Neuronal stem cell (in vitro differentiated cells): ENCODE data around the gene LACC1.

Experiments
- DNase-seq: peaks from one replicate; pipeline ENCODE4 v3.0.0-alpha.2; 2013; ENCODE audit warnings: low spot score
- H2AFZ ChIP-seq: one replicate; pipeline ENCODE4 v1.6.1; 2013; ENCODE audit warnings: mild to moderate bottlenecking, low read length, inconsistent platforms
- H2AK5ac ChIP-seq: 2 replicates; pipeline ENCODE4 v1.6.1; 2013; ENCODE audit warnings: low read depth, mild to moderate bottlenecking, inconsistent platforms, low read length, moderate library complexity, mixed read lengths
- H2BK120ac ChIP-seq: 2 replicates; pipeline ENCODE4 v1.6.1; 2013; ENCODE audit warnings: low read depth, mild to moderate bottlenecking, inconsistent platforms, low read length, moderate library complexity, mixed read lengths
- H2BK12ac ChIP-seq: one replicate; pipeline ENCODE4 v1.6.1; 2013; ENCODE audit warnings: low read length, inconsistent platforms
- H2BK15ac ChIP-seq: 2 replicates; pipeline ENCODE4 v1.6.1; 2013; ENCODE audit warnings: mild to moderate bottlenecking, low read length, inconsistent platforms, mixed read lengths
- H2BK5ac ChIP-seq: one replicate; pipeline ENCODE4 v1.6.1; 2013; ENCODE audit warnings: inconsistent platforms, mild to moderate bottlenecking, low read length, moderate library complexity
- H3K14ac ChIP-seq: one replicate; pipeline ENCODE4 v1.6.1; 2013; ENCODE audit warnings: low read length, inconsistent platforms
- H3K18ac ChIP-seq: 2 replicates; pipeline ENCODE4 v1.6.1; 2013; ENCODE audit warnings: low read length, inconsistent platforms
- H3K23ac ChIP-seq: 2 replicates; pipeline ENCODE4 v1.6.1; 2013; ENCODE audit warnings: low read depth, mild to moderate bottlenecking, mixed read lengths, low read length, inconsistent platforms; ENCODE audit not compliant: poor library complexity
- H3K27ac ChIP-seq: replicated peaks from 3 replicates; pipeline ENCODE4 v1.5.1; 2013; ENCODE audit warnings: low read length, inconsistent platforms
- H3K27me3 ChIP-seq, 3 experiments: 2 replicates each; pipeline ENCODE4 v1.6.1; 2013; ENCODE audit warnings: low read length in 3 of 3, mild to moderate bottlenecking in 2 of 3, inconsistent platforms in 1 of 3, low read depth in 1 of 3, mixed read lengths in 1 of 3, moderate library complexity in 1 of 3; ENCODE audit not compliant: control insufficient read depth in 3 of 3, insufficient read depth in 3 of 3
- H3K36me3 ChIP-seq, 2 donors: replicated peaks in 1 of 2; 2 replicates each; pipeline ENCODE4 v1.6.1; 2013; ENCODE audit warnings: low read length in 2 of 2; ENCODE audit not compliant: control insufficient read depth in 2 of 2, insufficient read depth in 2 of 2
- H3K4ac ChIP-seq: 2 replicates; pipeline ENCODE4 v1.6.1; 2013; ENCODE audit warnings: inconsistent platforms, mild to moderate bottlenecking, low read length, moderate library complexity
- H3K4me1 ChIP-seq, 2 donors: 1 replicate in 1 of 2; 2 replicates in 1 of 2; pipeline ENCODE4 v1.6.1; 2013; ENCODE audit warnings: low read length in 2 of 2, low read depth in 1 of 2; ENCODE audit not compliant: control insufficient read depth in 2 of 2, insufficient read depth in 1 of 2
- H3K4me2 ChIP-seq: one replicate; pipeline ENCODE4 v1.6.1; 2013; ENCODE audit warnings: mild to moderate bottlenecking, low read length, inconsistent platforms; ENCODE audit not compliant: insufficient read depth, poor library complexity, severe bottlenecking
- H3K4me3 ChIP-seq, 2 donors: 2 replicates each; pipeline ENCODE4 v1.5.1; 2013; ENCODE audit warnings: low read length in 2 of 2, mild to moderate bottlenecking in 2 of 2, inconsistent platforms in 1 of 2, moderate library complexity in 1 of 2
- H3K79me1 ChIP-seq: one replicate; pipeline ENCODE4 v1.6.1; 2013; ENCODE audit warnings: low read depth, mild to moderate bottlenecking, inconsistent platforms, low read length, moderate library complexity
- H3K9ac ChIP-seq: one replicate; pipeline ENCODE4 v1.6.1; 2013; ENCODE audit warnings: mild to moderate bottlenecking, low read depth, low read length, inconsistent platforms; ENCODE audit not compliant: poor library complexity
- H3K9me3 ChIP-seq, 2 donors: replicated peaks in 1 of 2; 2 replicates each; pipeline versions ENCODE3 to v1.6.1; 2013; ENCODE audit warnings: low read length in 2 of 2, mild to moderate bottlenecking in 2 of 2, inconsistent platforms in 1 of 2, low read depth in 1 of 2, mixed read lengths in 1 of 2, moderate library complexity in 1 of 2; ENCODE audit not compliant: control insufficient read depth in 2 of 2, insufficient read depth in 1 of 2
- H4K8ac ChIP-seq: one replicate; pipeline ENCODE4 v1.6.1; 2013; ENCODE audit warnings: low read depth, mild to moderate bottlenecking, inconsistent platforms, low read length, moderate library complexity
- H4K91ac ChIP-seq: one replicate; pipeline ENCODE4 v1.6.1; 2013; ENCODE audit warnings: low read length, low read depth, mild to moderate bottlenecking, inconsistent platforms; ENCODE audit not compliant: poor library complexity
- WGBS, 2 donors: extraction: QIAGEN DNeasy Blood & Tissue Kit; methylation state at CpG; one replicate each; pipeline ENCODE4 v1.1.7; 2013; ENCODE audit warnings: missing lambda C conversion rate in 2 of 2, mixed read lengths in 1 of 2; ENCODE audit not compliant: insufficient read length in 2 of 2, insufficient replicate concordance in 1 of 2; ENCODE audit errors: extremely low coverage in 2 of 2; 5-methylcytosine and 5-hydroxymethylcytosine counted together

Gene LACC1

DNA sequence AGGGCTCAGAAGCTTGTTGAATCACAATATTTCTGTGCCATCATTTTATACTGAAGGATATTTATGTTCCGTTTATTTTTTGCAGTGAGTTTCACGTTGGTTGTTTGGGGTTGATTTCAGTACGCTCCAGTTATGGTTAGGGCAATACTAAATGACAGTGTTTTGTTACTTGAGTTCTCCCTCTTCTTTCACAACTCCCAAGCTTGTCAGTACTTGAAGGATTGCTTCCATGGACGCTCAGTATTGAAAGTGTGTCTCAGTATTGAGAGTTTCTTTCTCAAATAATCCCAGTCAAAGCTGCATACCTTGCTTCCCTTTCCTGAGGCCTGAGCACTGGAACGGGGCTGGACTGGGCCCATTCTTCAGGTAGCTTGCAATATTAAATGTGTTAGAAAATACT is 38.9 kb downstream of the LACC1 start:
- DNase-seq: no peak
- H2BK15ac ChIP-seq: no peak overlapping the region
- no peaks in the 10 kb centered on the region for H3K9me3 ChIP-seq
- no peak overlapping the region for H3K27ac ChIP-seq
- H2BK12ac ChIP-seq: no peak overlapping the region
- H3K27me3 ChIP-seq: peaks cover 0 to 5% (median 0%) of the 10 kb centered on the region in 3 experiments
- no peak overlapping the region for H4K91ac ChIP-seq
- H2BK5ac ChIP-seq: no peak overlapping the region
- H3K4ac ChIP-seq: no peak overlapping the region
- no peak overlapping the region for H4K8ac ChIP-seq
- H2AFZ ChIP-seq: no peak overlapping the region
- no peak overlapping the region for H2AK5ac ChIP-seq
- H3K9ac ChIP-seq: no peak overlapping the region
- WGBS, 2 donors: no CpG with 5 or more reads among the region's 5 CpGs
- no peak overlapping the region for H2BK120ac ChIP-seq
- H3K4me3 ChIP-seq: no peak overlapping the region
- H3K79me1 ChIP-seq: no peaks in the 10 kb centered on the region
- H3K23ac ChIP-seq: no peak overlapping the region
- no peak overlapping the region for H3K4me2 ChIP-seq
- no peak overlapping the region for H3K14ac ChIP-seq
- H3K4me1 ChIP-seq: no peaks in the 10 kb centered on the region
- no peaks in the 10 kb centered on the region for H3K36me3 ChIP-seq
- H3K18ac ChIP-seq: no peak overlapping the region

DNA sequence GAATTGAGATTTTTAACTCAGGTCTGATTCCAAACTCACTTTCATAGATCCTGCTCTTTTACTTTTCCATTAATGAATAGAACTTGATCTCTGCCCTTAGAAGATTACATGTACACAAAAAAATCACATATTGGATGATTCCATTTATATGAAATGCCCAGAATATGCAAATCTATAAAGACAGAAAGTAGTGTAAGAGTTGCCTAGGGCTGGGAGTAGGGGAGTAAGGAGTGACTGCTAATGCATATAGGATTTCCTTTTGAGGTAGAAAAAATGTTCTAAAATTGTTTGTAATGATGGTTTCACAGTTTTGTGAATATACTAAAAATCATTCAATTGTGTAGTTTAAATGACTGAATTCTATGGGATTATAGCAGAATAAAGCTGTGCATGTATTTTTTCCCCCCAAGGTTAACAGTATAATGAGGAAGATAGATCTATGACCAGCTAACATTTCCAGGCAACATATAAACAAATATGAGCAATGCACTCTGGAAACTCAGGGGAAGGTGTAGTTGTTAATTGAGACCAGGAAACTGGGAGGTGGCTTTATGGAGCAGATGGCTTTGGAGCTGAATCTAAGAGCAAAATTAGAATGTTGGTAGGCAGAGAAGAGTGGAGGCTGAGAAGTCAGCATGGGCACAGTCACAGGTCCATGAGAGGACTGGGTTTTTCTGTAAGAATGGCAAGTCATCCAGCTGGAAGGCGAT is 41.4 kb downstream of the LACC1 start:
- Histone ChIP-seq H4K91ac (no peak overlapping the region), H3K27ac (no peak overlapping the region), H2BK12ac (no peak overlapping the region), H4K8ac (no peak overlapping the region), H3K36me3 (no peaks in the 10 kb centered on the region), H2AFZ (no peak overlapping the region), H3K4me1 (no peaks in the 10 kb centered on the region), H3K9me3 (no peaks in the 10 kb centered on the region), H2AK5ac (no peak overlapping the region), H3K14ac (no peak overlapping the region), H3K27me3 (peaks cover 0 to 3% (median 0%) of the 10 kb centered on the region in 3 experiments), H3K4me3 (no peak overlapping the region), H2BK15ac (no peak overlapping the region), H3K9ac (no peak overlapping the region), H2BK5ac (no peak overlapping the region), H3K18ac (no peak overlapping the region), H3K4ac (no peak overlapping the region), H3K79me1 (no peaks in the 10 kb centered on the region), H3K4me2 (no peak overlapping the region), H3K23ac (no peak overlapping the region), H2BK120ac (no peak overlapping the region)
- no CpG with 5 or more reads among the region's 1 CpG for WGBS, 2 donors
- DNase-seq: no peak

DNA sequence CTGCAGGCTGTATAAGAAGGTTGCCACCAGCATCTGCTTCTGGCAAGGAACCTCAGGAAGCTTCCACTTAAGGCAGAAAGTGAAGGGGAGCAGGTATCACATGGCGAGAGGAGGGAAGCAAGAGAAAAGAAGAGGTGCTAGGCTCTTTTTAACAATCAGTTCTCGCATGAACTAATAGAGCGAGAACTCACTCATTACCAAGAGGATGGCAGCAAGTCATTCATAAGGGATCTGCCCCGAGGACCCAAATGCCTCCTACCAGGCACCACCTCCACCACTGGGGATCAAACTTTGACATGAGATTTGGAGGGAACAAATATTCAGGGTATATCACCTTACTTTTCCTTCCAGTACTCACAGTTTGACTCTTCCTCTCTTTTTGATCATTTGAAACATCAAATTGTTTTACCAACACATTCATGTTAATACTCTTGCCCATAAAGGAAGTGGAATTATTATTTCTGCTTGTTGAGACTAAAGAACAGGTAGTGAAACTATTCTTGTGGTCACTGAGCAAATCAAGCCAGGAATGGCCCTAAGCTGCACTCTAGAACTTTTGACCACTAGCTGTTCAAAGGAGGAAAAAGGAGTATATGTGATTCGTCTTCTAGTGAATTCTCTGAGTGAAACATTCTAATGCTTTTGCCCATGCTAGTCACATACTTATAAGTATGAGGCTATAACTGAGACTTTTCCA is 45.0 kb downstream of the LACC1 start:
- Histone ChIP-seq H2AK5ac (no peak overlapping the region), H3K14ac (no peak overlapping the region), H3K4me1 (no peaks in the 10 kb centered on the region), H3K23ac (no peak overlapping the region), H2BK120ac (no peak overlapping the region), H3K79me1 (no peaks in the 10 kb centered on the region), H4K91ac (no peak overlapping the region), H3K9me3 (no peaks in the 10 kb centered on the region), H3K4me3 (no peak overlapping the region), H3K9ac (no peak overlapping the region), H3K27me3 (no peaks in the 10 kb centered on the region), H3K27ac (no peak overlapping the region), H3K36me3 (no peaks in the 10 kb centered on the region), H2AFZ (no peak overlapping the region), H3K18ac (no peak overlapping the region), H2BK15ac (no peak overlapping the region), H3K4ac (no peak overlapping the region), H4K8ac (no peak overlapping the region), H2BK12ac (no peak overlapping the region), H3K4me2 (no peak overlapping the region), H2BK5ac (no peak overlapping the region)
- WGBS, 2 donors: no CpG with 5 or more reads among the region's 5 CpGs
- DNase-seq: no peak

DNA sequence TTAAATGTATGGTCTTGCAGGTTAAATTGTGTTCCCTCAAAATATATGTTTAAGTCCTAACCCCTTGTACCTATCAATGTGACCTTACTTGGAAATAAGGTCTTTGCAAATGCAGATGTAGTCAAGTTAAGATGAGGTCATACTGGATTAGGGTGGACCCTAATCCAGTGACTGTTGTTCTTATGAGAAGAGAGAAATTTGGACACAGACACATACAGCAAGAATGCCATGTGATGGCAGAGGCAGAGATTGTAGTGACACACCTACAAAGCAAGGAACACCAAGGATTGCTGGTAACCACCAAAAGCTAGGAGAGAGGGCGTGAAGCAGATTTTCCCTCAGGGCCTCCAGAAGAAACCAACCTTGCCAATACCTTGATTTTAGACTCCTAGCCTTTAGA is 50.2 kb downstream of the LACC1 start:
- no CpG with 5 or more reads among the region's 1 CpG for WGBS, 2 donors
- Histone ChIP-seq H4K8ac (no peak overlapping the region), H4K91ac (no peak overlapping the region), H2AK5ac (no peak overlapping the region), H2BK5ac (no peak overlapping the region), H3K27ac (no peak overlapping the region), H3K4ac (no peak overlapping the region), H3K79me1 (no peaks in the 10 kb centered on the region), H3K23ac (no peak overlapping the region), H3K36me3 (no peaks in the 10 kb centered on the region), H3K18ac (no peak overlapping the region), H2BK15ac (no peak overlapping the region), H2AFZ (no peak overlapping the region), H3K9me3 (peaks cover 0 to 4% of the 10 kb centered on the region in 2 donors), H3K4me1 (no peaks in the 10 kb centered on the region), H3K9ac (no peak overlapping the region), H3K4me2 (no peak overlapping the region), H2BK12ac (no peak overlapping the region), H2BK120ac (no peak overlapping the region), H3K27me3 (peaks cover 0 to 13% (median 0%) of the 10 kb centered on the region in 3 experiments), H3K4me3 (no peak overlapping the region), H3K14ac (no peak overlapping the region)
- no peak for DNase-seq
